HG02840 (cell line): ENCODE data around the gene STX1A.
"Not testable (repeated sequence)": the region's sequence is repeated elsewhere in the genome, so short reads cannot be mapped to it uniquely, and the experiment has no call there.

Source experiments
- ATAC-seq: cut with Tn5 transposase; IDR thresholded peaks from one replicate; pipeline ENCODE4 v1.9.1; 2021; ENCODE audit warnings: mild to moderate bottlenecking, moderate library complexity, moderate number of reproducible peaks; ENCODE audit not compliant: unreplicated experiment, low FRiP score

Gene STX1A

DNA sequence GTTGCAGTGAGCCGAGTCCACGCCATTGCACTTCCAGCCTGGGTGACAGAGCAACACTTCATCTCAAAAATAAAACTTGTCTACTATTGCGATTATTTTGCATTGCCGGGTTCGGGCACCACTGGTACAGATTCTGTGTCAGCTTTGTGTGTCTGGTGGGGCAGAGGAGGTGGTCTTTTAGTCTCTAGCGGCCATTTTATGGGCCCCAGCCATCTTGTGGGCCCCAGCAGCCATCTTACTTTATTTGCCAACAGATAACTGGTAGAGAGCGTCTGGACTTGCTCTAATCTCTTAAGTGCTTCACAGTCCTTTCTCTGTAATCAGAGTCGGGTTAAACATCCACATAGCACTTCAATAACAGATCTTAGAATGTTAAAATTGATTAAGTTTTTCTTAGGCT, 31.2 kb downstream of the STX1A start:
- no peak for ATAC-seq

DNA sequence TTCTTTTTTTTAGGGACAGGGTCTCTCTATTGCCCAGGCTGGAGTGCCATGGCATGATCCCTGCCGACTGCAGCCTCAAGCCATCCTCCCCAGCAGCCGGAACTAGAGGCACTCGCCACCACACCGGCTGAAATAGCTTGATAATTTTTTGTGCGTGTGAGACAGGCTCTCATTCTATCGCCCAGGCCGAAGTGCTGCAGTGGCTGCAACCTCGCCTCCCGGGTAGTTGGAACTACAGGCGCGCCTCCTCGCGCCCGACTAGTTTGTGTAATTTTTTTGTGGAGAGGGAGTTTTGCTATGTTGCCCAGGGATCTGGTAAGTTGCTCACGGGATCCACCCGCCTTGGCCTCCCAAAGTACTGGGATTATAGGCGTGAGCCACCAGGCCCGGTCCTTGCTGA, 34.2 kb downstream of the STX1A start:
- no peak for ATAC-seq

DNA sequence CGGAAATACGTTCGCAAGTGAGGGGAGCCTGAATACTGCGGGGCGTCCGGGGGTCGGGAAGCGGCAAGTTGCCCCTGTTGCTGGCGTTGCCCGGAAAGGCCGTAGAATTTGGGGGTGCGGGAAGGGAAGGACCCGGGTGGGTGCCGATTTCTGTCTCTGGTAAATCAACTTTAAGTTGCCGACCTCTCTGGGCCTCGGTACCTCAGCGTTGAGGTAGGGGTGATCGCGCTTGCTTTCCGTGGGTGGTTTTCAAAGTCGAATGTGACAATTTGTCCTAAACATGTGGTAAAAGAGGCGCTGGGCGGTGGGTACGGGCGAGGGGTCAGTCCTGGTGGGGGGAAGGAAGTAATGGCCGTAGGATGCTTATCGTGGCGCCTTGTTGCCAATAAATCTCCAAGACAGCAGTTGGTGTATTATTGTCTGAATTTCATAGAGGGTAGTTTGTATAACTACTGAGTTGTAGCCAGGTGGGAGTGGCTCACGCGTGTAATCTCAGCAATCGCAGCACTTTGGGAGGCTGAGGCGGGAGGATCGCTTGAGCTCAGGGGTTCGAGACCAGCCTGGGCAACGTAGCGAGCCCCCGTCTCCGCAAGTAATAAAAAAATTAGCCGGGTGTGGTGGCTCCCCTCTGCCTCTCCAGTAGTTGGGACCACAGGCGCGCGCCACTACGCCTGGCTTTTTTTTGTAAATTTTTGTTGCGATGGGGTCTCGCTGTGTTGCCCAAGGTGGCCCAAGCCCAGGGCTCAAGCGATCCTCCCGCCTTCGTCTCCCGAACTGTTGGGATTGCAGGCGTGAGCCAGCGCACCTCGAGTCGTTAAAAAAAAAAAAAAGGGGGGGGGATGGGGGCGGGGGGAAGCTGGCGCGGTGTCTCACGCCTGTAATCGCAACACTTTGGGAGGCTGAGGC, 35.4 kb downstream of the STX1A start:
- peak; percentile 2 for ATAC-seq

GRCh38 chr7:73683056-73683787, 36.2 kb downstream of the STX1A start, which contains the start of the genes BUD23 and DNAJC30:
Gene BUD23 (plus strand): TSS chr7:73683597. CDS start chr7:73683626, 29 bp downstream.
Gene DNAJC30 (minus strand): TSS chr7:73683453. CDS start chr7:73683423, 30 bp downstream.
- ATAC-seq = peak; percentile 89

- ATAC-seq = no peak
Measured at GRCh38 chr7:73682745-73683055, 36.8 kb downstream of the STX1A start.

DNA sequence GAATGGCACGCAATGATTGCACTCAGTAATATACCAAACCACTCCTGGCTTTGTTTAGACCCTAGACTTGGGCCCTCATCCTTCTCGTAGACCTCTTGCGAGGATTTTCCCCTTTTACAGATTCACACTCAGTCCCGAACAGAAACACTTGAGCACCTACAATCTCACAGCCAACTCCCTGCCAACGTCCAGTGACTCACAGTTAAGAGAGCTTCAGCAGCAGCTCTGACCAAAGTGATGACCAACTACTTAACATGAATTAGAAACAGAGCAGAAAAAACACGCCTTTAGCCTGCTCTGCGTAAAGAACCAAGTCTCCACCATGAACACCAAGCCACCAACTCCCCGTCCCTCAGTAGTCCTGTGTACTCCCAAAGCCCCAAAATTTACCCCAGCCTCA, 38.4 kb downstream of the STX1A start:
- no peak for ATAC-seq

DNA sequence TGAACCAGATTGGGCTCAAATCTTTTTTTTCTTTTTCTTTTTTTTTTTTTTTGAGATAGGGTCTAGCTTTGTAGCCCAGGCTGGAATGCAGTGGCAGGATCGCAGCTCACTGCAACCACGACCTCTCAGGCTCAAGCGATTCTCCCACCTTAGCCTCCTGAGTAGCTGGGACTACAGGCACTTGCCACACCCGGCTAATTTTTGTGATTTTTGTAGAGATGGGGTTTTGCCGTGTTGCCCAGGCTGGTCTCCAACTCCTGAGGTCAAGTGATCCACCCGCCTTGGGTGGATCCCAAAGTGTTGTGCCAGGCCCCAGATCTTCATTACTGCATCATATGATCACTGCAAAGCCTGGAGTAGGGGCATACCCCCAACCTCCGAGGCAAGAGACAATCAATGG, 39.0 kb downstream of the STX1A start:
- no peak for ATAC-seq

DNA sequence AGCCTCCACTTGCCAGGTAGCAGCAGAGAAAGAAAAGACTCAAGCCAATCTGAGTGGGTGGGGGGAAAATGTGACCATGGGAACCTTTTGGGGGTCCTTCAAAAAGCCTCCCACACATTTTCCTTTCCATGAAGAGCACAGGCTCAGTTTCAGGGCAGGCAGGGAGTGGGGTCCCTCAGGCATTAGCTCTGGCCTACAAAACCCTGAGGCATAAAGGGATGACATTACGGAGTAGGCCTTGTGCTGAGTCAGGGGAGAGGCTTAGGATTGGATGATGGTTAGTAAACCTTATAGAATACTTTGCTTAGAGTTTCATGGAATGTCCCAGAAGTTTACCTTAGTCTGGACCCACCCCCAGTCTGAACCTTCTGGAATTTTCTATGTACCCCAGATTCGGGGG, 39.8 kb downstream of the STX1A start:
- ATAC-seq = no peak

GRCh38 chr7:73678862-73679261, 40.6 kb downstream of the STX1A start:
- ATAC-seq = no peak

DNA sequence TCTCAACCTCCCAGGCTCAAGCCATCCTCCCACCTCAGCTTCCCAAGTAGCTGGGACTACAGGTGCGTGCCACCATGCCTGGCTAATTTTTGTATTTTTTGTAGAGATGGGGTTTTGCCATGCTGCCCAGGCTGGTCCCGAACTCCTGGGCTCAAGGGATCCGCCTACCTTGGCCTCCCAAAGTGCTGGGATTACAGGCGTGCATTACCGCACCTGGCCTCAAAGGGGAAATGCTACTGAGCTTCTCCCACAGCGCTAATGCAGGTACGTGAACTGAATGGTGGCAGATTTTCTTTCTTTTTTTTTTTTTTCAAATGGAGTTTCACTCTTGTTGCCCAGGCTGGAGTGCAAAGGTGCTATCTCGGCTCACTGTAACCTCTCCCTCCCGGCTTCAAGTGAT, 43.4 kb downstream of the STX1A start:
- ATAC-seq = not testable (repeated sequence)

DNA sequence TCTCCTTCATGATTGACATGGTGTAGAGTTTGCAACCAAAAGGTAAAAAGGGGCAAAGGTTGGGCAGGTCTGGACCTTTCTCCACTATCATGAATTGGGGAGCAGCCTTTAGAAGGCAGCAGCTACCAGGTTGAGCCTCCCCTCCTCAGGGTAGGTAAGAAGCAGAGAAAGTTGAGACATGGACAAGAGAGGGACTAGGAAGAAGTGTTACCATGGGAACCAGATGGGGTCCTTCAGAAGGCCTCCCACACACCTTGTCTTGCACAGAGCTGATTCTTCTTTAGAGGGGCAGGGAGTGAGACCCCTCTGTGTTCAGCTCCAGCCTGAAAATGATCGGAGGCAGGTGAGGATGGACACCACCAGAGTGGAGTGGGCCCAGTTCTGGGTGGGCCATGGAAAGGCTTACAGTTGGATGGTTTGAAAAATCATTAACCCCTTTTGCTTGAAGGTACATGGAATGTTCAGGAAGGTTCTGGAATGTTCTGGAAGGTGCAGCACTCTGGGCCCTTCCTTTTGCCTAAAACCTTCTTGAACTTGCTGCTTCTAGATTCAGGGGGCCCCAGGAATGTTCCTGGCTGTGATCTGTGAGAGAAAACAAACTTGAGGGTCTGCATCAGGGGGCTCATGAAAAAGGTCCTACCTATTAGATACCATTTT, 44.9 kb downstream of the STX1A start:
- no peak for ATAC-seq

DNA sequence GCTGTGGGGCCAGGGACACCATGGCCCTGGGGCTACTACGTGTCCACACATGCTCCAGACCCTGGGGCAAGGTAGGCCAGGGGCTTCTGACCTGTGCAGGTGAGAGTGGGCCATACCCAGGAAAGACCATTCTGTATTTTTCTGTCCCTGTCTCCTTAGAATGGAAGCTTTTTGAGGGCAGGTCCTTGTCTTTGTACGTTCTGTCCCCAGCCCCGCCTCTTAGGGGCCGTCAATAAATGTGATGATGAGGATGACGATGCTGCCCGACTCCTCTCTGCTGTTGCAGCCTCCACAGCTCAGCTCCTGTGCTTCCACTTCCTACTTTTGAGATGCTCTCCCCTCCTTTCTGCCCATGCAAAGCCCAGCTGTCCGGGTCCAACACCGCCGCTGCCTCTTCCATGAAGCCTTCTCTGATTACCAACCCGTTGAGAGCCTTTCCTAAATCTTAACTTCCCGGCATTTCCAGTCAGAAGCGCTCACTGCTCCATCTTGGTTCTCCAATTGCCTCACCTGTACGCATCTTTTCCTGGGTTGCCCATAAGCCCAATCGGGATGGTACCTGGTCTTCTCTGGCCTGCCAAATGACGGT, 47.5 kb downstream of the STX1A start:
- ATAC-seq = no peak

DNA sequence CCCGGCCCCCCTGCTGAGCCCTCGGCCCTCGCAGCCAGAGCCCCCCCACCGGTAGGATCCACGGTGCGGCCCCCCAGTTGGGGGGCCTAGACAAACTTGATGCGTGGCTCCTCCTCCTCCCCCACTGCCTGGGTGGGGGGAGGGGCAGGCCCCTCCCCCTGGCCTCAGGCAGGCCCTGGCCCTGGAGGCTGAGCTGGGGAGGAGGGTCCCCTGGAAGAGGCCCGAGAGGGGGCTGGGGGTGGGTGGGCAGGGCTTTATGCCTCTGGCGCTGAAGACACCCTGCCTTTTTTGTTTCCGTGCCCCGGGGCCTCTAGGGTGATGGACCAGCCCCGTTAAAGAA, 48.2 kb downstream of the STX1A start:
- no peak for ATAC-seq

GRCh38 chr7:73669858-73670385, 49.5 kb downstream of the STX1A start:
- ATAC-seq = no peak

DNA sequence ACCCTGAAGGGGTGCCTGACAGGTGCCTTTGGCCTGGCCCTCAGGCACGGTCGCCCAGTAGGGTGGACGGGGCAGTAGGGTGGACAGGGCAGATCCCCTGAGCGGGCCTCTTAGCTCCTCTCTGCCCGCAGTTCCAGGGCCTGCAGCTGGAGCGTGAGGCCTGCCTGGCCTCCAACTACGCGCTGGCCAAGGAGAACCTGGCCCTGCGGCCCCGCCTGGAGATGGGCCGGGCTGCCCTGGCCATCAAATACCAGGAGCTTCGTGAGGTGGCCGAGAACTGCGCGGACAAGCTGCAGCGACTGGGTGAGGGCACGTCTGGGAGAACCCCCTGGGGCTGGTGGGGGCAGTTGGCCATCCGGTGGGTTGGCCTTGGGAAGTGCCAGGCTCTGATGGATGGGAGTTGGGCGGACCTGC, 50.2 kb downstream of the STX1A start:
- ATAC-seq = no peak

DNA sequence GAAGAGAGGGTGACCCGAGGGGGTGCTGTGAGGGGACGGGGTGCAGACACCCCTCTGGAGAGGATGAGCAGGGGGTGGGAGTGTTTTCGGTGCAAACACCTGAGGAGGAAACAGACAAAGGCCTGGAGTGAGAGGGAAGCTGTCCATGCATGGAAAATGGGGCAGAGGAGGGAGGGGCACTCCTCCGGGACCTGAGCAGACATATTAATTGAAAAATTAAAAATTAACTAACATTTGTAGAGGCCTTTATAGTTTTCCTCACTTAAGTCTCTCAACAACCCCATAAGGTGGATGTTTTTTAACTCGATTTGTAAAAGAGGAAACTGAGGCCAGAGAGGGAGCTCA, 50.6 kb downstream of the STX1A start:
- ATAC-seq = no peak

DNA sequence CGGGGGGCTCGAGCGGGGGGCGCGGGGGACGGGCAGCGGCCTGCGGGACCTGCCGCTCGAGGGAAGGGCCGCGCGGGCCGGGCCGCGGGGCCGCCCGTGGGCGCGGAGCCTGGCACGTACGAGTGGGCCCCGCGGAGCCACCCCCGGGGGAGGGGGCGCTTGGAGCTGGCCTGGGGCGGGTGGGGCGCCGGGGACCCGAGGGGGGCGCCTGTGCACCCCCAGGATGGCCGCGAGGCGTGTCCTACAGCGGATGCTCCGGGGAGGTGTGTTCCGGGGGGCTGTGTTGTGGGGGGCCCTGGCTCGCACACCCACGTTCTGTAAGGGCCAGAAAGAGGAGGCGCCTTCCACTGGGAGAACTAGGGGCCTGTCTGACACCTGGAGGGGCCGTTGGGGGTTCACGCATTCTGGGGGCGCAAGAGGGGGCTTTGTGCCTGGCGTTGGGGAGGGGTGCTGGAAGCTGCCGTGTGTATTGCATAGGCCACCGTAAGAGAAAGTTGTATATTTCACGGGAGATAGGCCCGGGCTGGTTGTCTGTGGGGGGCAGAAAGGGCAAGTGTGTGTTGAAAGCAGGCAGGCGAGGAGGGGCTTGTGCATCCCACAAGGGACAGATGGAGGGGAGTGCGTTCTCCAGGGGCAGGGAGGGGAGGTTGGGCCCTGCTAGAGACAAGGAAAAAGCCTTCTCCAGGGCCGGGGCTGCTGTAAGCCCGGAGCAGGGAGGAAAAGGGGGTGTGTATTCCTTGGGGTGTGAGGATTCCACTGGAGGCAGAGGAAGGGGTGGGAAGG, 51.2 kb downstream of the STX1A start:
- peak; percentile 17 for ATAC-seq

- ATAC-seq = peak; percentile 76
Measured at GRCh38 chr7:73667344-73668102, 51.9 kb downstream of the STX1A start, which contains the start of gene VPS37D. Gene VPS37D (plus strand): TSS chr7:73667831. CDS start chr7:73667959, 128 bp downstream.

GRCh38 chr7:73663033-73663432, 56.4 kb downstream of the STX1A start:
- ATAC-seq = no peak
